CD14-positive monocyte (primary cell): ENCODE measurements around the gene TUBB. TPM values are rescaled to one million over a fixed set of nuclear protein-coding genes. Genes with fewer than 3 reads are reported as not detected.
A peak's percentile ranks its signal among the peaks of the same experiment; 100 is the strongest.

Experiments
- DNase-seq, 3 donors: peaks; one replicate each; pipeline ENCODE4 v3.0.0-alpha.2; 2011 to 2022
- H2AFZ ChIP-seq: 2 replicates; pipeline ENCODE4 v1.6.0; 2012; ENCODE audit warnings: mild to moderate bottlenecking, low read depth, low read length, inconsistent platforms; ENCODE audit not compliant: insufficient read depth, poor library complexity, severe bottlenecking
- H3K27ac ChIP-seq, 2 donors: 1 replicate in 1 of 2; 2 replicates in 1 of 2; pipeline ENCODE4 v1.5.1; 2012 to 2013; ENCODE audit warnings: low read length in 2 of 2, control low read depth in 1 of 2, inconsistent platforms in 1 of 2, low read depth in 1 of 2, mild to moderate bottlenecking in 1 of 2
- H3K27me3 ChIP-seq, 2 donors: one replicate each; pipeline versions ENCODE4 v1.6.0 to v1.6.1; 2011 to 2013; ENCODE audit warnings: low read length in 2 of 2; ENCODE audit not compliant: control insufficient read depth in 2 of 2, insufficient read depth in 2 of 2
- H3K36me3 ChIP-seq, 2 donors: replicated peaks in 1 of 2; 1 replicate in 1 of 2; 2 replicates in 1 of 2; pipeline versions ENCODE4 v1.5.1 to v1.6.1; 2012 to 2013; ENCODE audit warnings: low read length in 2 of 2, control low read depth in 1 of 2, inconsistent platforms in 1 of 2, mild to moderate bottlenecking in 1 of 2; ENCODE audit not compliant: insufficient read depth in 2 of 2, control insufficient read depth in 1 of 2
- H3K4me1 ChIP-seq, 2 donors: 1 replicate in 1 of 2; 2 replicates in 1 of 2; pipeline versions ENCODE4 v1.5.1 to v1.6.1; 2012 to 2013; ENCODE audit warnings: low read length in 2 of 2, control low read depth in 1 of 2, inconsistent platforms in 1 of 2, mild to moderate bottlenecking in 1 of 2, moderate library complexity in 1 of 2; ENCODE audit not compliant: insufficient read depth in 2 of 2, control insufficient read depth in 1 of 2
- H3K4me2 ChIP-seq: replicated peaks from 2 replicates; pipeline ENCODE3; 2012; ENCODE audit warnings: low read length, moderate library complexity, mild to moderate bottlenecking; ENCODE audit not compliant: poor library complexity, severe bottlenecking; ENCODE audit errors: extremely low read depth
- H3K4me3 ChIP-seq, 3 experiments: fragments of 200-600 bp in 1 of 3; sonication (generic) in 1 of 3; replicated peaks in 1 of 3; 1 replicate in 2 of 3; 2 replicates in 1 of 3; pipeline ENCODE4 v1.5.1; 2011 to 2013; ENCODE audit warnings: low read length in 3 of 3, mild to moderate bottlenecking in 3 of 3, control low read depth in 2 of 3, low read depth in 2 of 3, inconsistent platforms in 1 of 3, moderate library complexity in 1 of 3
- H3K79me2 ChIP-seq: 2 replicates; pipeline ENCODE4 v1.6.0; 2012; ENCODE audit warnings: mild to moderate bottlenecking, control low read depth, inconsistent platforms, low read length, moderate library complexity; ENCODE audit not compliant: insufficient read depth
- H3K9ac ChIP-seq: 2 replicates; pipeline ENCODE4 v1.6.0; 2017; ENCODE audit warnings: low read length, mild to moderate bottlenecking; ENCODE audit not compliant: insufficient read depth, poor library complexity, severe bottlenecking
- H3K9me3 ChIP-seq, 2 donors: replicated peaks in 1 of 2; 1 replicate in 1 of 2; 2 replicates in 1 of 2; pipeline versions ENCODE4 v1.5.1 to v1.6.1; 2012 to 2013; ENCODE audit warnings: low read length in 2 of 2, control low read depth in 1 of 2; ENCODE audit not compliant: control insufficient read depth in 1 of 2, insufficient read depth in 1 of 2
- H4K20me1 ChIP-seq: 2 replicates; pipeline ENCODE4 v1.6.0; 2012; ENCODE audit warnings: mild to moderate bottlenecking, low read length, control low read depth, moderate library complexity; ENCODE audit not compliant: insufficient read depth
- H3K27ac Mint-ChIP-seq, 7 donors: one replicate each; pipeline ENCODE4 v1.8.0; 2020; ENCODE audit warnings: mild to moderate bottlenecking in 7 of 7, mixed read lengths in 7 of 7, moderate library complexity in 6 of 7, inconsistent platforms in 2 of 7
- H3K27me3 Mint-ChIP-seq, 3 donors: one replicate each; pipeline ENCODE4 v1.8.0; 2021 to 2022; ENCODE audit warnings: low read depth in 3 of 3, mild to moderate bottlenecking in 3 of 3, mixed read lengths in 3 of 3, moderate library complexity in 3 of 3, inconsistent platforms in 1 of 3
- H3K36me3 Mint-ChIP-seq, 2 donors: one replicate each; pipeline ENCODE4 v1.8.0; 2020; ENCODE audit warnings: mixed read lengths in 2 of 2, inconsistent platforms in 1 of 2, mild to moderate bottlenecking in 1 of 2
- H3K4me1 Mint-ChIP-seq: one replicate; pipeline ENCODE4 v1.8.0; 2020; ENCODE audit warnings: mild to moderate bottlenecking, mixed read lengths
- H3K4me3 Mint-ChIP-seq, 2 donors: one replicate each; pipeline ENCODE4 v1.8.0; 2020; ENCODE audit warnings: mild to moderate bottlenecking in 2 of 2, mixed read lengths in 2 of 2, moderate library complexity in 1 of 2
- H3K9me3 Mint-ChIP-seq, 7 donors: one replicate each; pipeline ENCODE4 v1.8.0; 2020 to 2022; ENCODE audit warnings: mixed read lengths in 7 of 7, mild to moderate bottlenecking in 6 of 7, moderate library complexity in 6 of 7, inconsistent platforms in 2 of 7
- WGBS: methylation state at CpG from one replicate; pipeline ENCODE4 v1.1.5; 2013; ENCODE audit warnings: missing lambda C conversion rate; ENCODE audit not compliant: insufficient coverage; 5-methylcytosine and 5-hydroxymethylcytosine counted together
- intact Hi-C, 2 donors: fragments of 100-400 bp; cut with micrococcal nuclease; formaldehyde crosslinking; loops; one replicate each; pipeline versions ENCODE4 v1.15.0 to v1.15.1; 2023
- polyA plus RNA-seq, 3 donors: library from polyadenylated mRNA; depleted of rRNA in 1 of 3; unstranded in 2 of 3; stranded (reverse) in 1 of 3; fragments of 300-500 nt in 2 of 3; fragments of >200 nt in 1 of 3; fragmentation: Illumina TruSeq in 2 of 3; gene quantifications; 1 replicate in 2 of 3; 2 replicates in 1 of 3; pipeline ENCODE4 v1.2.3, GENCODE V29; 2012 to 2021
- TF ChIP-seq, protein P1 (sequence below): fragments of 200-600 bp; IDR thresholded peaks from one replicate; pipeline ENCODE4 v1.8.0; 2022; ENCODE audit warnings: antibody characterized with exemption, mild to moderate bottlenecking

TUBB gene
- polyA plus RNA-seq, 3 donors, result 48.4 to 130 (median 57.0) TPM

DNA sequence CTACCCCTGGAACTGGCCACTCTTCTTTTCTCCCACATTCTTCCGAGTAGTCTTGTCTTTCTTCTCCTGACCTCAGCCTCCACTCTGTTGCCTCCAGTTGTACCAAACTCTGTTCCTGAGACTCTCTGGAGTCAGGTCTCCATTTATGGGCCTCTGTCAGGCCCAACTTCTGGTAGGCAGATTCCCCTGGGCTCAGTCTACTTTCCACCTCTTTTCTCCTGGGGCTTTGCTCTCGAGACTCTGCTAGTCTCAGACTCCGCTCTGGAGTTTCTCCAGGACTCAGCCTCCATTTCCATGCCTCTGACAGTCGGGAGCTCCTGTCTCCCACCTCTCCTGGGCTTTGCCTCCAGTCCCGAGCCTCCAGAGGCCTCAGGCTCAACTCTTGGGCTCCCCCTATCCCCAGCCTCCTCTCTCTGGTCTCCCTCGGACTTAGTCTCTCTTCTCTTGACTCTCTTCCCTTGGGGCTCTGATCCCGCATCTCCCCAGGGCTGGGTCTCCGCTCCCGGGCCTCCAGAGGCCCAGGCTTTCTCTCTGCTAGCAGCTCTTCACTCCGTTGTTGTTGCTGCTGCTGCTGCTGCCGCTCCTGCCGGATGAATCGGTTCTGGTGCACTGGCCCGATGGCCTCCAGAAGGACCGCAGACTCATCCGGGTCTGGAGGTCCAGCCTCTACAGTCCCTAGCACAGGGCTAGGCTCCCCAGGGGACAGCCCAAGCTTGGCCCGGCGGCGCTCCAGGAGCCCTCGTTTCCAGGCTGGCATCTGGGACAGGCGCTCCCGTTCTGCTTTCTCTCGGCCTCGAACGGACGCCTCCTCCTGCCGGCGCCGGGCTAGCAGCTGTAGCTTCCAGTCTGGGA is 34.8 kb upstream of the TUBB start:
- H3K4me1 Mint-ChIP-seq, result peaks cover 60% of the 10 kb centered on the region
- Histone ChIP-seq H3K27ac (peak overlapping the region; percentile 99), H3K27me3 (no peaks in the 10 kb centered on the region), H2AFZ (peak overlapping the region; percentile 43), H3K4me1 (peaks cover 57 to 72% of the 10 kb centered on the region in 2 donors), H3K36me3 (peaks cover 3% of the 10 kb centered on the region in 2 donors), H3K79me2 (peaks cover 99% of the 10 kb centered on the region), H3K9ac (peak overlapping the region; percentile 99), H4K20me1 (peaks cover 56% of the 10 kb centered on the region), H3K9me3 (no peaks in the 10 kb centered on the region), H3K4me2 (peak overlapping the region; percentile 100), H3K4me3 (peak overlapping the region; percentile 96 to 100 (median 96))
- TF ChIP-seq, protein P1, sequence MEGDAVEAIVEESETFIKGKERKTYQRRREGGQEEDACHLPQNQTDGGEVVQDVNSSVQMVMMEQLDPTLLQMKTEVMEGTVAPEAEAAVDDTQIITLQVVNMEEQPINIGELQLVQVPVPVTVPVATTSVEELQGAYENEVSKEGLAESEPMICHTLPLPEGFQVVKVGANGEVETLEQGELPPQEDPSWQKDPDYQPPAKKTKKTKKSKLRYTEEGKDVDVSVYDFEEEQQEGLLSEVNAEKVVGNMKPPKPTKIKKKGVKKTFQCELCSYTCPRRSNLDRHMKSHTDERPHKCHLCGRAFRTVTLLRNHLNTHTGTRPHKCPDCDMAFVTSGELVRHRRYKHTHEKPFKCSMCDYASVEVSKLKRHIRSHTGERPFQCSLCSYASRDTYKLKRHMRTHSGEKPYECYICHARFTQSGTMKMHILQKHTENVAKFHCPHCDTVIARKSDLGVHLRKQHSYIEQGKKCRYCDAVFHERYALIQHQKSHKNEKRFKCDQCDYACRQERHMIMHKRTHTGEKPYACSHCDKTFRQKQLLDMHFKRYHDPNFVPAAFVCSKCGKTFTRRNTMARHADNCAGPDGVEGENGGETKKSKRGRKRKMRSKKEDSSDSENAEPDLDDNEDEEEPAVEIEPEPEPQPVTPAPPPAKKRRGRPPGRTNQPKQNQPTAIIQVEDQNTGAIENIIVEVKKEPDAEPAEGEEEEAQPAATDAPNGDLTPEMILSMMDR, result peak; percentile 24
- no peaks in the 10 kb centered on the region for H3K9me3 Mint-ChIP-seq
- intact Hi-C loops, result loop anchor here in 1 of 2 donors (2.0 kb wide), 1 partner anchor 35 kb away; the partner anchor contains the start of gene TUBB
- no peak for DNase-seq
- H3K36me3 Mint-ChIP-seq, result peaks cover 31 to 46% of the 10 kb centered on the region in 2 donors
- peaks cover 0 to 5% (median 0%) of the 10 kb centered on the region in 3 donors for H3K27me3 Mint-ChIP-seq
- 17% methylated on average over 29 of the region's 29 CpGs for WGBS
- H3K27ac Mint-ChIP-seq, result peak overlapping the region; percentile 93 to 99 (median 97)
- peak overlapping the region; percentile 94 to 99 for H3K4me3 Mint-ChIP-seq

DNA sequence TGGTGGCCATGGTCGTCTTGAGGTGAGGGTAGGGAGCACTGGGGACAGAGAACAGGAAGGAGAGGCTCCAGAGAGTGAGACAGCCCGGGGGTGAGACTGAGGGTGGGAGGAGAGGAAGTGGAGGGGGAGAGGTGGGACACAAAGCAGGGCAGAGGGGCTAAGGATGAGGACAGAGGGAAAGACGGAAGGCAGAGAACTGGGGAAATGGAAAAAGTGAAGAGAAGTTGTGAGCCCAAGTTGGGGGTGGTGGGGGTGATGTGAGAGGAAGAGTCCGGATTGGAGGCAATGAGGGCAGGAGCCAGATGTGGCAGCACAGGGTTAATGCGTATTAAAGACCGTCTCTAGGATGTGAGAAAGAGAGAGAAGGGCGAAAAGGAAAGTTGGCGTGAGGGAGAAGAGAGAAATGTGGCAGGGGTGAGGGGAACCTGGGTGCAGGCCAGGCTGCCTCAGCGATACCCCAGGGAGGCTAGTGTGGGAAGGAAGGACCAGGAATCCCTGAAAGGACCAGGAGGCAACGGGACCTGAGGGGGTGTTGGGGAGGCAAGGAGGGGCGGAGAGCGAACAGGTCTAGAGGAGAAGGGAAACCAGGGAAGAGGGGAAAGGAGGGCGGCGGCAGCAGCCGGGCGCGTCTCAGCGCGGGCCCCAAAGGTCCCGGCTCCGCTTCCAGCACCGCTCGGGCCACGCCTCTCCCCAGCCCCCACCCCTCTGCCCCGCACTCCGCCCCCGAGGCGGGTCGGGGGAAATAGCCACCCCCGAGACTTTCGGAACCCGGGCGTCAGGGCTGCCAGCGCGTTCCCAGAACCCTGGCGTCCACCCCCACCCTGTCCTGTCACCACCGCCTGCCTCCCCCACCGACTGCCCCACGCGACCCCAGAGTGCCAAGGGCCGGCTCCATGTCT is 33.9 kb upstream of the TUBB start, which contains the start of gene PPP1R18:
PPP1R18 (minus strand) TSS at position 637 of the 899 bp plus-strand sequence; CDS start at position 10, 627 bp downstream.
- Histone ChIP-seq H3K27me3 (no peaks in the 10 kb centered on the region), H3K27ac (peak within 1 kb of the TSS; percentile 99), H3K4me2 (peak within 1 kb of the TSS; percentile 100), H3K9me3 (no peaks in the 10 kb centered on the region), H2AFZ (peak within 1 kb of the TSS; percentile 43), H4K20me1 (peaks cover 47% of the 10 kb centered on the region), H3K9ac (peak within 1 kb of the TSS; percentile 99), H3K4me3 (peak within 1 kb of the TSS; percentile 96 to 100 (median 96)), H3K4me1 (peaks cover 52 to 71% of the 10 kb centered on the region in 2 donors), H3K36me3 (no peaks in the 10 kb centered on the region), H3K79me2 (peaks cover 91% of the 10 kb centered on the region)
- H3K36me3 Mint-ChIP-seq, result peaks cover 25 to 37% of the 10 kb centered on the region in 2 donors
- H3K4me1 Mint-ChIP-seq, result peaks cover 59% of the 10 kb centered on the region
- TF ChIP-seq, protein P1, result no peak
- H3K27me3 Mint-ChIP-seq, result peaks cover 0 to 6% (median 0%) of the 10 kb centered on the region in 3 donors
- DNase-seq, result peak; percentile 67 to 79 (median 78)
- H3K4me3 Mint-ChIP-seq, result peak within 1 kb of the TSS; percentile 94 to 99
- intact Hi-C loops, result loop anchor here in 1 of 2 donors (2.0 kb wide), 1 partner anchor 35 kb away; the partner anchor contains the start of gene TUBB
- H3K9me3 Mint-ChIP-seq, result no peaks in the 10 kb centered on the region
- WGBS, result 0% methylated on average over 21 of the region's 41 CpGs
- peak within 1 kb of the TSS; percentile 93 to 99 (median 97) for H3K27ac Mint-ChIP-seq
